BLaER1 treated with 17β-estradiol and CSF1 and Interleukin-3, amounts not matched to agents 10 nM and 100 nM (cell line): Measurements from ENCODE around the gene GNAI3.

Experiments
- H3K27ac ChIP-seq, 11 experiments: shearing (Covaris generic); formaldehyde crosslinking; 2 replicates each; pipeline ENCODE4 v1.8.1; 2022
- H3K27me3 ChIP-seq, 11 experiments: shearing (Covaris generic); formaldehyde crosslinking; 2 replicates each; pipeline ENCODE4 v1.8.1; 2022
- H3K36me3 ChIP-seq, 11 experiments: shearing (Covaris generic); formaldehyde crosslinking; 2 replicates each; pipeline ENCODE4 v1.8.1; 2022
- H3K4me1 ChIP-seq, 10 experiments: shearing (Covaris generic); formaldehyde crosslinking; 2 replicates each; pipeline ENCODE4 v1.8.1; 2022
- H3K4me2 ChIP-seq, 11 experiments: shearing (Covaris generic); formaldehyde crosslinking; 2 replicates each; pipeline ENCODE4 v1.8.1; 2022
- H3K4me3 ChIP-seq, 10 experiments: shearing (Covaris generic); formaldehyde crosslinking; 2 replicates each; pipeline ENCODE4 v1.8.1; 2022
- H3K9ac ChIP-seq, 11 experiments: shearing (Covaris generic); formaldehyde crosslinking; 2 replicates each; pipeline ENCODE4 v1.8.1; 2022
- H3K9me3 ChIP-seq, 11 experiments: shearing (Covaris generic); formaldehyde crosslinking; replicated peaks in 1 of 11; 2 replicates each; pipeline ENCODE4 v1.8.1; 2022
- H4K20me1 ChIP-seq, 11 experiments: shearing (Covaris generic); formaldehyde crosslinking; 2 replicates each; pipeline ENCODE4 v1.8.1; 2022
- Cebpa-rat ChIP-seq, 11 experiments: shearing (Covaris generic); IDR thresholded peaks; 2 replicates each; pipeline ENCODE4 v1.8.1; 2022

Gene GNAI3

GRCh38 chr1:109548321-109549267 is at the start of gene GNAI3:
GNAI3 (plus strand) TSS chr1:109548615; CDS start chr1:109548721, 106 bp downstream.
- Histone ChIP-seq H3K27me3 (no peaks in the 10 kb centered on the region), H3K4me3 (peak within 1 kb of the TSS; percentile 77 to 93 (median 82)), H3K4me1 (peaks cover 22 to 49% (median 33%) of the 10 kb centered on the region in 10 experiments), H3K27ac (peak within 1 kb of the TSS; percentile 84 to 95 (median 92)), H3K4me2 (peak within 1 kb of the TSS; percentile 86 to 96 (median 91)), H3K9me3 (peaks cover 0 to 2% (median 0%) of the 10 kb centered on the region in 11 experiments; a peak in 2 of 22 replicates), H3K36me3 (peaks cover 0 to 21% (median 8%) of the 10 kb centered on the region in 11 experiments; a peak in 14 of 22 replicates), H3K9ac (peak within 1 kb of the TSS; percentile 82 to 97 (median 91)), H4K20me1 (peaks cover 21 to 51% (median 46%) of the 10 kb centered on the region in 11 experiments; a peak in 21 of 22 replicates)
- TF ChIP-seq Cebpa-rat (IDR thresholded peaks at IDR 0.05), result peak in 2 of 11 experiments; percentile 26 to 45; a peak in 1 of 22 replicates

DNA sequence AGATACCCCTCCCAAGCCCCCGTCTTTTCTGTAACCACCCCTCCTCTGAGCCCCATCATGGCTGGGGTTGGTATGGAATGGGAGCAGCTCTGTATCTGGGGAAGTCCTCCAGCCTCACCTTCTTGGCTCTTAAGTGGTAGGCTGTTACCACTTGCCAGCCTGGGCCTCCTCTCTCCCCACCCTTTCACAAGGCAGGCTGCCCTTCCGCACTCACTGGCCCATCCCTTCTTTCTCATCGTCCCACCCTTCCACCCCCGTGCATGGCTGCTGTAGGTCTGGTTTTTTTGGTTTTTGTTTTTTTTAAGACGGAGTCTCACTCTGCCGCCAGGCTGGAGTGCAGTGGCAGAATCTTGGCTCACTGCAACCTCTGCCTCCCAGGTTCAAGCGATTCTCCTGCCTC is 49.3 kb upstream of the GNAI3 start:
- TF ChIP-seq Cebpa-rat (IDR thresholded peaks at IDR 0.05), result no peak
- H3K4me2 ChIP-seq, result peak overlapping the region; percentile 24 to 93 (median 78); a peak in 13 of 22 replicates

DNA sequence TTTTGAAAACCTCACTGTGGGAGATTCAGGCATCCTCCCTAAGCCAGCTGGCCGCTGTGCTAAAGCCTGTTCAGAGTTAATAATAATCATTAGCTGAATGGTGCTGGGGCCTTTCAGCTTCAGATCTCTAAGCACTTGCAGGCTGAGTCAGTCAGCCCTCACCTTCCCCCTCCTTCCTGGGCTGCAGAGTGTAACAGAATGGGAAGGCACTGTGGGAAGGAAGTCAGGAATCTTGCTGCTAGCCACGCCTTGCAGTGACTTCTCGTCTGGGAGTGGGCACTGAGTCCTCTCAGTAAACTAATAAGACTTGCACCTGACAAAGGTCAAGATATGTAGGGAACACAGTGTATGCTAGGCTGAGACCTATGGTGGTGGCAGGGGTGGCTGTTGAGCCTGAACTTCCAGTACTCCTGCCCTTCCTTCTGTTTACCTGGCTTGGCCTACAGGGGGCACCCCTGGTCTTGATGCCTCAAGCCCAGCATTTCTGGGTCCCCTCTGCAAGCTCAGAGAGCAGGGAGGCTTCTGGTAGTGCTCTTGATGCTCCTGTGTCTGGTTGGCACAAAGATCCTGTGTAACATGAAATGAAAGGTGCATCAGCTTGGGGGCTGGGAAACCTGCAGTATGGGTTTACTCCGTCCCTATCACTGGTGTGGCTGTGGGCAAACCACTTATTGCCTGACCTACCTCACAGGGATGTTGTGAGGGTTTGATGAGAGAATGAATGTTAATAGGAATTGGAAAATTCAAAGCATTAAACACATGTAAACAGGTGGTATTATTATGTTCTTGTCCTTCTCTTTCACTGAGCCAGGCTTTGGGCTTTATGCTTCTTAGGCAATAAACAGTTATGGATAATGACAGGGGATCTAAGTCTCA is 48.5 kb upstream of the GNAI3 start:
- Histone ChIP-seq H3K36me3 (peaks cover 31 to 58% (median 48%) of the 10 kb centered on the region in 11 experiments), H3K9ac (peak overlapping the region in 4 of 11 experiments; percentile 0 to 34 (median 19); a peak in 5 of 22 replicates), H3K4me3 (no peak overlapping the region), H3K27ac (0 out of 22 replicates have a peak overlapping the region, but pooled peaks of 1 of the 11 experiments have one; percentile 7), H3K4me2 (peak overlapping the region; percentile 14 to 93 (median 83); a peak in 20 of 22 replicates), H3K4me1 (peaks cover 75 to 100% (median 90%) of the 10 kb centered on the region in 10 experiments), H3K27me3 (no peaks in the 10 kb centered on the region), H3K9me3 (no peaks in the 10 kb centered on the region), H4K20me1 (peaks cover 9 to 74% (median 68%) of the 10 kb centered on the region in 11 experiments; a peak in 20 of 22 replicates)
- no peak for TF ChIP-seq Cebpa-rat (IDR thresholded peaks at IDR 0.05)

More for the DNA sequence above, 49.3 kb upstream of the GNAI3 start:
- H3K4me1 ChIP-seq, result peaks cover 79 to 98% (median 89%) of the 10 kb centered on the region in 10 experiments
- no peak overlapping the region for H3K4me3 ChIP-seq
- peak overlapping the region in 2 of 11 experiments; percentile 13 to 32; a peak in 1 of 22 replicates for H3K9ac ChIP-seq
- H3K9me3 ChIP-seq, result no peaks in the 10 kb centered on the region
- peak overlapping the region in 1 of 11 experiments; percentile 7; a peak in 1 of 22 replicates for H3K27ac ChIP-seq
- H3K36me3 ChIP-seq, result peaks cover 30 to 58% (median 48%) of the 10 kb centered on the region in 11 experiments
- H4K20me1 ChIP-seq, result peaks cover 9 to 78% (median 72%) of the 10 kb centered on the region in 11 experiments; a peak in 20 of 22 replicates
- no peaks in the 10 kb centered on the region for H3K27me3 ChIP-seq

DNA sequence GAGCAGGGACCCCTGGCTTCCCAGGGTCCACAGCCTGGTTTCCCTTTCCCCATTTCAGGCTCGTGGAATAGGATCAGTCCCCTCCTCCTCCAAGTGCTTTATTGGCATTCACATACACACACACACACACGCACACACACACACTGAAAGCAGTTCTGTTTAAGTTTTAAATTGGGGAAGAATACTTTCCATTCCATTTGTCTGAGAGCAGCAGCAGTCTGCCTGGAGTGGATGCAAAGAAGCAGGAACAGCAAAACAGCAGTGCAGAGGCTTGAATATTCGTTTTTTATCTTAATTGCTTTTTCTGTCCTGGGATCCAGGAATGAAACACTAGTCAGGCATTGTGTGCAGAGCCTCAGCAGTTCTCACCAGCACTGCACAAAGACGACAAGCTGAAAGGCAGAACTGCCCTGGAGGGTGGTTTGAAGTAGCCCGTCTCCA is 47.5 kb upstream of the GNAI3 start:
- H4K20me1 ChIP-seq, result peaks cover 9 to 63% (median 58%) of the 10 kb centered on the region in 11 experiments; a peak in 20 of 22 replicates
- H3K4me1 ChIP-seq, result peaks cover 66 to 90% (median 79%) of the 10 kb centered on the region in 10 experiments
- no peaks in the 10 kb centered on the region for H3K27me3 ChIP-seq
- peaks cover 26 to 50% (median 40%) of the 10 kb centered on the region in 11 experiments for H3K36me3 ChIP-seq
- no peaks in the 10 kb centered on the region for H3K9me3 ChIP-seq
- no peak overlapping the region for H3K4me3 ChIP-seq
- no peak for TF ChIP-seq Cebpa-rat (IDR thresholded peaks at IDR 0.05)
- H3K4me2 ChIP-seq, result peak overlapping the region; percentile 64 to 93 (median 83)
- H3K9ac ChIP-seq, result peak overlapping the region in 4 of 11 experiments; percentile 19 to 45 (median 41); a peak in 4 of 22 replicates
- H3K27ac ChIP-seq, result peak overlapping the region in 5 of 11 experiments; percentile 34 to 62 (median 54); a peak in 8 of 22 replicates

DNA sequence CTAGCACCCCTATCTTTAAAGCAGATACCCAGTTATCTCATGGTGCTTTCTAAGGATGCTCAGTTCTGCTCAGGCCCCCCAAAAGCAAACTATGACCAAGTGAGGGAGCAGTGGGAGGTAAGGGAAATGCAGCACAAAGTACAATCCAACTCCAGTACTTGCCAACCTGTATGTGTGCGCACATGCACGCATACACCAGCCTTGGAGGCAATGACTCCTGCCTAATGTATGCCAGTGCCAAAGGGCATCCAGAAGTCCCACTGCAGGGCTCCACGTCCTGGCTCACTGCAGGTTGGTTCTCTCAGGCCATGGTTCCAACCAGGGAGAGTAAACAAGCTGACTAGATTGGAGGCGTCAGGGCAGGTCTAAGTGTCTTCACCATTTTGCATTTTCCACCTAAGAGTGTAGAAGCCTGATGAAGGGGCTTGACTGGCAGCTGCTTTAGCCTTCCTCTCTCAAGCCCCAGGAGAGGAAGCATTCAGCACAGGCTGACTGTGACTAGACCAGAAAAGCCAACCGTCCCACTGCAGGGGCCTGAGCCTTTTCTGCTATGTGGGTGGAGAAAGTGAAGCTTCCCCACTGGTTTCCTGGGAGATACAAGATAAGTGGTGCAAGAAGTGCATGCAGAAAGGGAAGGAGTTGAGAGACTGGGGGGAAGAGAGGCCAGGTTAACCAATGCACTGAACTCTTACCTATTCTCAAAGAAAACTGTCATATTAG is 46.6 kb upstream of the GNAI3 start:
- H3K9me3 ChIP-seq, result no peaks in the 10 kb centered on the region
- peak overlapping the region in 8 of 11 experiments; percentile 12 to 62 (median 48); a peak in 14 of 22 replicates for H3K27ac ChIP-seq
- peaks cover 18 to 42% (median 32%) of the 10 kb centered on the region in 11 experiments for H3K36me3 ChIP-seq
- H4K20me1 ChIP-seq, result peaks cover 7 to 54% (median 51%) of the 10 kb centered on the region in 11 experiments; a peak in 20 of 22 replicates
- H3K9ac ChIP-seq, result peak overlapping the region in 5 of 11 experiments; percentile 0 to 45 (median 40); a peak in 10 of 22 replicates
- peaks cover 63 to 81% (median 72%) of the 10 kb centered on the region in 10 experiments for H3K4me1 ChIP-seq
- no peak for TF ChIP-seq Cebpa-rat (IDR thresholded peaks at IDR 0.05)
- H3K27me3 ChIP-seq, result no peaks in the 10 kb centered on the region
- H3K4me3 ChIP-seq, result peak overlapping the region in 1 of 10 experiments; percentile 22; a peak in 4 of 20 replicates
- H3K4me2 ChIP-seq, result peak overlapping the region; percentile 64 to 93 (median 83)

GRCh38 chr1:109502364-109502851 is 46.0 kb upstream of the GNAI3 start:
- H3K4me2 ChIP-seq, result peak overlapping the region; percentile 64 to 93 (median 83)
- H3K27ac ChIP-seq, result peak overlapping the region in 8 of 11 experiments; percentile 12 to 66 (median 52); a peak in 14 of 22 replicates

DNA sequence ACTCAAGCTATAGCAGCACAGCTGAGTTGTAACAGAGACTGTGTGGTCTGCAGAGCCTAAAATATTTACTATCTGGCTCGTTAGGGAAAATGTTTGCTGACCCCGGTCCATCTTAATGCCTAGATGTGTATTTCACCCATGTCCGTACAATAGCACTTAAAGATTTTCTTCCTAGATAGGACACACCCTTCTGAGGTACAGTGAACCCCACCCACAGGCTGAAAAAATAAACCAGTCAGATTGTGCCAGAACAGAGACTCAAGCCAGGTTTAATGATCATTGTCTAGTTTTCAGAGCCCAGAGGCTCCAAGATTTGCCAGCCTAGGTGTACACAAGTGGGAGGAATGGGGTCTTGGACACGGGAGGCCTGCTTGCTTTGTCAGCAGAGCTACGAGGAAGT is 44.5 kb upstream of the GNAI3 start:
- no peak for TF ChIP-seq Cebpa-rat (IDR thresholded peaks at IDR 0.05)
- H3K36me3 ChIP-seq, result peaks cover 6 to 23% (median 17%) of the 10 kb centered on the region in 11 experiments; a peak in 18 of 22 replicates
- H3K9ac ChIP-seq, result no peak overlapping the region

More at GRCh38 chr1:109502364-109502851, 46.0 kb upstream of the GNAI3 start:
- Histone ChIP-seq H3K9me3 (no peaks in the 10 kb centered on the region), H3K27me3 (no peaks in the 10 kb centered on the region), H3K4me1 (peaks cover 57 to 75% (median 66%) of the 10 kb centered on the region in 10 experiments), H3K9ac (peak overlapping the region in 5 of 11 experiments; percentile 0 to 40 (median 28); a peak in 7 of 22 replicates), H3K4me3 (no peak overlapping the region; a peak in 2 of 20 replicates), H4K20me1 (peaks cover 4 to 48% (median 45%) of the 10 kb centered on the region in 11 experiments; a peak in 20 of 22 replicates), H3K36me3 (peaks cover 14 to 36% (median 26%) of the 10 kb centered on the region in 11 experiments; a peak in 21 of 22 replicates)
- TF ChIP-seq Cebpa-rat (IDR thresholded peaks at IDR 0.05), result no peak

More for the DNA sequence above, 44.5 kb upstream of the GNAI3 start:
- Histone ChIP-seq H3K4me1 (peaks cover 44 to 64% (median 54%) of the 10 kb centered on the region in 10 experiments), H3K4me3 (no peak overlapping the region), H3K27ac (no peak overlapping the region), H3K4me2 (no peak overlapping the region), H3K27me3 (no peaks in the 10 kb centered on the region), H4K20me1 (peaks cover 0 to 33% (median 29%) of the 10 kb centered on the region in 11 experiments; a peak in 17 of 22 replicates), H3K9me3 (no peaks in the 10 kb centered on the region)
